ENCODE measurements around the gene CPD.

CPD gene

GRCh38 chr17:30376621-30377452 is 1.9 kb upstream of the CPD start:
- H3K9ac ChIP-seq (ENCODE audit: low read length) = no peak overlapping the region
- H3K27me3 ChIP-seq (replicated peaks; ENCODE audit: control insufficient read depth, insufficient read depth, low read length) = peaks cover 5% of the 10 kb centered on the region
- peak overlapping the region; percentile 59 for H3K4me3 ChIP-seq (ENCODE audit: low read length)
- DNase-seq (ENCODE audit: low read depth) = peak; percentile 93
- H3K9me3 ChIP-seq (ENCODE audit: control insufficient read depth, low read length) = no peaks in the 10 kb centered on the region
- H3K4me1 ChIP-seq (ENCODE audit: control insufficient read depth, insufficient read depth, low read length) = peaks cover 43% of the 10 kb centered on the region
- no peaks in the 10 kb centered on the region for H3K36me3 ChIP-seq (ENCODE audit: control insufficient read depth, insufficient read depth, low read length, severe bottlenecking)

DNA sequence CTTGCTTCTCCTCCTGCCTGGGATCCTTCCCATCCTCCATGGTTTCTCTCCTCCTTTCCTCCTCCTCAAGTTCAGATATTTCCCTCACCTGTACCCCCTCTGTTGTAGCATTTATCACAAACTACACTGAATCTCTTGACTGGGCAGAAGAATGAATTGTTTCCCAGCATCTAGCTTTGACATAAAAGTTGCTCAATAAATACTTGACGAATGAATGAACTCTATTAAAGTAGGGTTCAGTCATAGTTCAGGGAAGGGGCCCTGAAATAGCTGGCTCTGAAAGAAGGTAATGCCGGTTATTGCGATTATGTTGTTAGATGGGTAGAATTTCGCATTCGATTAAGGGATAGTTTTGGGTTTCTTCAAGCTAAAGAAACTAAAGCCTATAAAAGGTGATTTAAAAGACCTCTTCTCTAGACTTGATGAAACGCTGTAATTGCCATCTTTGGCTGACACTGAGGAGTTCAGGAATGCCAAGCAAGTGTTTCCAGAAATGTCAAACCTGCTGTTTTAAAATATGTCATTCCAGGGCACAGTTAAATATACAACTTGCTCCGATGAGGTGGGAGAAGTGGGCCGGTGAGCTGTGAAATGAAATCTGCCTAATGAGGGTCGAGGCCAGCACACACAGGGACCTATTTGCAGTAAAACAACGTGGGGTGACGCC is 1.0 kb upstream of the CPD start:
- Histone ChIP-seq H3K4me3 (ENCODE audit: low read length) (peak overlapping the region; percentile 90), H3K9ac (ENCODE audit: low read length) (peak overlapping the region; percentile 87)

DNA sequence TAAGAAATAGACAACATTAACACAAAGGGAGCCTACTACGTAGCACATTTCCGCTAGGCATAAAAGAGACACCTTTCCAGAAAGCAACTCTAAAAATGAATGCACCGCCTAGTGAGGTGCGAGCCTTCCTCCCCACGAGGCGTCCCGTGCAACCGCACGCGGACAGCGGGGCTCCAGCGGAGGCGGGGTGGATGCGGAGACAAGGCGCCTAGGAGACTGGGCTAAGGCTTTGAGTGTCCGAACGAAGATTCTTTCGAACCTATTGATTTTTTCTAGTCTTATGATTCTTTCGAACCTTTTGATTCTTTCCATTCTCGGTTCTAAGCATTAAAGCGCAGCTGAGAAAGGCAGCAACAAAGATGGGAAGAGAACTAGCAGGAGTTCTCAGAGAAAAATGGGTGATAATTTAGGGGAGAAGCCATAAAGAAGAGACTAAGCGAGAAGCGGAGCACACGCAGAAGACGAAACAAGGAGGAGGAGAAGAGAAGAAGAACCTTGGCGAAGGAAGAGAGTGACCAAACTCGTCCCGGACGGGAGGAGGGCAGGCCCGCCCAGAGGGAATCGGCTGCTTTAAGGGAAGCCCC is 394 bp upstream of the CPD start:
- DNase-seq (ENCODE audit: low read depth) = peak; percentile 57
- Histone ChIP-seq H3K9me3 (ENCODE audit: control insufficient read depth, low read length) (no peaks in the 10 kb centered on the region), H3K27me3 (replicated peaks; ENCODE audit: control insufficient read depth, insufficient read depth, low read length) (no peaks in the 10 kb centered on the region), H3K9ac (ENCODE audit: low read length) (peak overlapping the region; percentile 87), H3K36me3 (ENCODE audit: control insufficient read depth, insufficient read depth, low read length, severe bottlenecking) (no peaks in the 10 kb centered on the region), H3K4me3 (ENCODE audit: low read length) (peak overlapping the region; percentile 90), H3K4me1 (ENCODE audit: control insufficient read depth, insufficient read depth, low read length) (peaks cover 51% of the 10 kb centered on the region)

More for the DNA sequence above, 1.0 kb upstream of the CPD start:
- peaks cover 44% of the 10 kb centered on the region for H3K4me1 ChIP-seq (ENCODE audit: control insufficient read depth, insufficient read depth, low read length)
- no peaks in the 10 kb centered on the region for H3K9me3 ChIP-seq (ENCODE audit: control insufficient read depth, low read length)
- peaks cover 3% of the 10 kb centered on the region for H3K27me3 ChIP-seq (replicated peaks; ENCODE audit: control insufficient read depth, insufficient read depth, low read length)
- peak; percentile 15 for DNase-seq (ENCODE audit: low read depth)
- no peaks in the 10 kb centered on the region for H3K36me3 ChIP-seq (ENCODE audit: control insufficient read depth, insufficient read depth, low read length, severe bottlenecking)

DNA sequence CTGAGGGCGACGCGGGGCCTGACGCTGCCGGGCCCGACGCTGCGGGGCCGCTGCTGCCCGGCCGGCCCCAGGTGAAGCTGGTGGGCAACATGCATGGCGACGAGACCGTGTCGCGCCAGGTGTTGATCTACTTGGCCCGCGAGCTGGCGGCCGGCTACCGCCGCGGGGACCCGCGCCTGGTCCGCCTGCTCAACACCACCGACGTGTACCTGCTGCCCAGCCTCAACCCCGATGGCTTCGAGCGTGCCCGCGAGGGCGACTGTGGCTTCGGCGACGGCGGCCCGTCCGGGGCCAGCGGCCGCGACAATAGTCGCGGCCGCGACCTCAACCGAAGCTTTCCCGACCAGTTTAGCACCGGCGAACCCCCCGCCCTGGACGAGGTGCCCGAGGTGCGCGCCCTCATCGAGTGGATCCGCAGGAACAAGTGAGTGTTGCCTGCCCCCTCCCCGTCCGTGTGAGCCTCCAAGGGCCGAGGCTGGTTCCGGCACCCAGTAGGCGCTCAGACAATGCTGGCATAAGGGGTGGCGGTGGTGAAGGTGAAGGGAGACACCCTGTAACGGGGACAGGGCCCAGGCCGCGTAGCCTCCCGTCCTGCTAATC is 676 bp downstream of the CPD start:
- no peaks in the 10 kb centered on the region for H3K36me3 ChIP-seq (ENCODE audit: control insufficient read depth, insufficient read depth, low read length, severe bottlenecking)
- H3K9me3 ChIP-seq (ENCODE audit: control insufficient read depth, low read length) = no peaks in the 10 kb centered on the region
- peaks cover 51% of the 10 kb centered on the region for H3K4me1 ChIP-seq (ENCODE audit: control insufficient read depth, insufficient read depth, low read length)
- H3K27me3 ChIP-seq (replicated peaks; ENCODE audit: control insufficient read depth, insufficient read depth, low read length) = no peaks in the 10 kb centered on the region
- H3K9ac ChIP-seq (ENCODE audit: low read length) = peak overlapping the region; percentile 87
- peak; percentile 41 for DNase-seq (ENCODE audit: low read depth)
- peak overlapping the region; percentile 90 for H3K4me3 ChIP-seq (ENCODE audit: low read length)

GRCh38 chr17:30379903-30380381 is 1.2 kb downstream of the CPD start:
- no peaks in the 10 kb centered on the region for H3K36me3 ChIP-seq (ENCODE audit: control insufficient read depth, insufficient read depth, low read length, severe bottlenecking)
- peak; percentile 31 for DNase-seq (ENCODE audit: low read depth)
- H3K9me3 ChIP-seq (ENCODE audit: control insufficient read depth, low read length) = no peaks in the 10 kb centered on the region
- H3K4me3 ChIP-seq (ENCODE audit: low read length) = peak overlapping the region; percentile 90
- peak overlapping the region; percentile 87 for H3K9ac ChIP-seq (ENCODE audit: low read length)
- H3K4me1 ChIP-seq (ENCODE audit: control insufficient read depth, insufficient read depth, low read length) = peaks cover 51% of the 10 kb centered on the region
- H3K27me3 ChIP-seq (replicated peaks; ENCODE audit: control insufficient read depth, insufficient read depth, low read length) = no peaks in the 10 kb centered on the region

GRCh38 chr17:30380643-30381339 is 2.1 kb downstream of the CPD start:
- peak; percentile 9 for DNase-seq (ENCODE audit: low read depth)
- H3K9ac ChIP-seq (ENCODE audit: low read length) = peak overlapping the region; percentile 87
- peaks cover 51% of the 10 kb centered on the region for H3K4me1 ChIP-seq (ENCODE audit: control insufficient read depth, insufficient read depth, low read length)
- H3K4me3 ChIP-seq (ENCODE audit: low read length) = peak overlapping the region; percentile 90
- peaks cover 4% of the 10 kb centered on the region for H3K36me3 ChIP-seq (ENCODE audit: control insufficient read depth, insufficient read depth, low read length, severe bottlenecking)
- H3K9me3 ChIP-seq (ENCODE audit: control insufficient read depth, low read length) = no peaks in the 10 kb centered on the region
- no peaks in the 10 kb centered on the region for H3K27me3 ChIP-seq (replicated peaks; ENCODE audit: control insufficient read depth, insufficient read depth, low read length)

DNA sequence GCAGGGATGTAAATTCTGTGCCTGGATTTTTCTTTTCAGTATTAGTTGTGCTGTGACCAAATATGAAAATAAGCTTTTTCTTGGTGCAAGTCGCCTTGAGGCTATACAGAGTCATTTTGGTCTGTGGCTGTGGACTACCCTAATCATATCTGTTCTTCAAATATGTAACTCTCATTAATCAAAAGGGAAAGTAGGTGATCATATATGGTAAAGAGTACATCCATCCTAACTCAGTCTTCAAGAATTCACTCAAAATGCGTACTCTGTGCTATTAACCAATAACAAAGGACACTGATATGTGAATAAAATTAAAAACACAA is 2.6 kb downstream of the CPD start:
- peak overlapping the region; percentile 90 for H3K4me3 ChIP-seq (ENCODE audit: low read length)
- H3K4me1 ChIP-seq (ENCODE audit: control insufficient read depth, insufficient read depth, low read length) = peaks cover 46% of the 10 kb centered on the region
- no peaks in the 10 kb centered on the region for H3K9me3 ChIP-seq (ENCODE audit: control insufficient read depth, low read length)

DNA sequence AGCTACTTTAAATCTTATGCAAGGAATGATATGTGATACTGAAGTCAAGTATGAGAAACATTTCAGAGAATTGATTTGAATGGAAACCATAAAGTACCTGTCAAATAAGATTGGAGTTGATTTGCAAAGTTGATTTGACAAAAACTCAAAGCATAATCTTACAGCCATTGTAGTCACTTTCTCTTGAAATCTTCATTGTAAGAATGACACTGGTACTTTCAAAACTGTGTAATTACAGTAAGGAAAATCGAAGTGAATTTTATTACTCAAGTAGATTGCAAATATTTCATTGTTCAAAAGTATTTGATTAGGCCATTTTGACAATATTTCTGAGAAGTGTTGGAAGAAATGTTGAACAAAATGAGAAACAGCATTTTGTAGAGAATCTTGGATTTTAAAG is 3.6 kb downstream of the CPD start:
- no peak for DNase-seq (ENCODE audit: low read depth)
- Histone ChIP-seq H3K36me3 (ENCODE audit: control insufficient read depth, insufficient read depth, low read length, severe bottlenecking) (peaks cover 14% of the 10 kb centered on the region), H3K9me3 (ENCODE audit: control insufficient read depth, low read length) (no peaks in the 10 kb centered on the region), H3K4me1 (ENCODE audit: control insufficient read depth, insufficient read depth, low read length) (peaks cover 36% of the 10 kb centered on the region), H3K4me3 (ENCODE audit: low read length) (peak overlapping the region; percentile 1), H3K27me3 (replicated peaks; ENCODE audit: control insufficient read depth, insufficient read depth, low read length) (no peaks in the 10 kb centered on the region), H3K9ac (ENCODE audit: low read length) (no peak overlapping the region)

More for the DNA sequence above, 2.6 kb downstream of the CPD start:
- no peaks in the 10 kb centered on the region for H3K27me3 ChIP-seq (replicated peaks; ENCODE audit: control insufficient read depth, insufficient read depth, low read length)
- no peak for DNase-seq (ENCODE audit: low read depth)
- H3K9ac ChIP-seq (ENCODE audit: low read length) = peak overlapping the region; percentile 87
- peaks cover 8% of the 10 kb centered on the region for H3K36me3 ChIP-seq (ENCODE audit: control insufficient read depth, insufficient read depth, low read length, severe bottlenecking)

GRCh38 chr17:30388321-30389179 is 9.8 kb downstream of the CPD start:
- Histone ChIP-seq H3K4me3 (ENCODE audit: low read length) (no peak overlapping the region), H3K4me1 (ENCODE audit: control insufficient read depth, insufficient read depth, low read length) (peaks cover 10% of the 10 kb centered on the region), H3K36me3 (ENCODE audit: control insufficient read depth, insufficient read depth, low read length, severe bottlenecking) (peaks cover 17% of the 10 kb centered on the region), H3K9me3 (ENCODE audit: control insufficient read depth, low read length) (no peaks in the 10 kb centered on the region), H3K9ac (ENCODE audit: low read length) (no peak overlapping the region), H3K27me3 (replicated peaks; ENCODE audit: control insufficient read depth, insufficient read depth, low read length) (no peaks in the 10 kb centered on the region)
- no peak for DNase-seq (ENCODE audit: low read depth)

- Histone ChIP-seq H3K4me1 (ENCODE audit: control insufficient read depth, insufficient read depth, low read length) (peaks cover 10% of the 10 kb centered on the region), H3K36me3 (ENCODE audit: control insufficient read depth, insufficient read depth, low read length, severe bottlenecking) (peaks cover 17% of the 10 kb centered on the region), H3K4me3 (ENCODE audit: low read length) (no peak overlapping the region), H3K27me3 (replicated peaks; ENCODE audit: control insufficient read depth, insufficient read depth, low read length) (no peaks in the 10 kb centered on the region), H3K9ac (ENCODE audit: low read length) (peak overlapping the region; percentile 62), H3K9me3 (ENCODE audit: control insufficient read depth, low read length) (no peaks in the 10 kb centered on the region)
- DNase-seq (ENCODE audit: low read depth) = no peak
These were observed 11.1 kb downstream of the CPD start for GRCh38 chr17:30389756-30390300.
